Thymus (tissue), 11 donors: ENCODE measurements around the gene ACLY. TPM values are rescaled to one million over a fixed set of nuclear protein-coding genes. Genes with fewer than 3 reads are reported as not detected.

Experiments used
- DNase-seq, 9 donors: peaks; one replicate each; pipeline ENCODE4 v3.0.0-alpha.2; 2013; ENCODE audit warnings: low spot score in 9 of 9, low read depth in 6 of 9, missing footprints in 1 of 9
- H3K27ac ChIP-seq, 2 donors: one replicate each; pipeline ENCODE4 v1.5.1; 2013; ENCODE audit warnings: control low read depth in 1 of 2, low read depth in 1 of 2, low read length in 1 of 2, mild to moderate bottlenecking in 1 of 2, moderate library complexity in 1 of 2
- H3K27me3 ChIP-seq, 2 donors: one replicate each; pipeline ENCODE4 v1.5.1; 2013; ENCODE audit warnings: low read length in 1 of 2; ENCODE audit not compliant: control insufficient read depth in 2 of 2, insufficient read depth in 1 of 2
- H3K36me3 ChIP-seq, 2 donors: one replicate each; pipeline ENCODE4 v1.5.1; 2013; ENCODE audit warnings: low read length in 1 of 2, mild to moderate bottlenecking in 1 of 2, moderate library complexity in 1 of 2; ENCODE audit not compliant: control insufficient read depth in 2 of 2, insufficient read depth in 2 of 2
- H3K4me1 ChIP-seq, 2 donors: one replicate each; pipeline ENCODE4 v1.5.1; 2013; ENCODE audit warnings: low read length in 2 of 2; ENCODE audit not compliant: control insufficient read depth in 2 of 2, insufficient read depth in 2 of 2
- H3K4me3 ChIP-seq, 2 donors: one replicate each; pipeline ENCODE4 v1.5.1; 2013; ENCODE audit warnings: low read length in 2 of 2, control low read depth in 1 of 2, mild to moderate bottlenecking in 1 of 2
- H3K9me3 ChIP-seq, 2 donors: one replicate each; pipeline ENCODE4 v1.5.1; 2013; ENCODE audit warnings: low read length in 1 of 2, mild to moderate bottlenecking in 1 of 2; ENCODE audit not compliant: control insufficient read depth in 2 of 2, insufficient read depth in 1 of 2
- WGBS: extraction: QIAGEN DNeasy Blood & Tissue Kit; methylation state at CpG from one replicate; pipeline ENCODE4 v1.1.7; 2013; 5-methylcytosine and 5-hydroxymethylcytosine counted together
- polyA plus RNA-seq: library from polyadenylated mRNA; stranded (reverse); fragments of 200-250 nt; gene quantifications from one replicate; pipeline ENCODE4 v1.2.3, GENCODE V29; 2013
- total RNA-seq: library from RNA; stranded (reverse); fragments of 120-200 nt; gene quantifications from one replicate; pipeline ENCODE4 v1.2.4, GENCODE V29; 2013
- donor health status: healthy.

The ACLY gene
- total and polyA plus RNA-seq, 2 donors, result 26.6 to 42.7 TPM

- Histone ChIP-seq H3K27me3 (no peaks in the 10 kb centered on the region), H3K4me3 (no peak overlapping the region), H3K36me3 (peaks cover 3% of the 10 kb centered on the region in 2 donors), H3K27ac (no peak overlapping the region), H3K4me1 (no peaks in the 10 kb centered on the region), H3K9me3 (no peaks in the 10 kb centered on the region)
- DNase-seq, result no peak
- 92% methylated on average over 12 of the region's 12 CpGs for WGBS
These were observed 96.3 kb downstream of the ACLY start for GRCh38 chr17:41822216-41823140.

- WGBS, result 96% methylated on average over 14 of the region's 14 CpGs
These were observed 97.0 kb downstream of the ACLY start for GRCh38 chr17:41821776-41822175.

GRCh38 chr17:41818024-41818423 lies 100.7 kb downstream of the ACLY start:
- Histone ChIP-seq H3K9me3 (peaks cover 0 to under 1% of the 10 kb centered on the region in 2 donors), H3K36me3 (no peaks in the 10 kb centered on the region), H3K4me1 (no peaks in the 10 kb centered on the region), H3K27me3 (peaks cover 12 to 22% of the 10 kb centered on the region in 2 donors), H3K4me3 (no peak overlapping the region), H3K27ac (no peak overlapping the region)
- no peak for DNase-seq
- 99% methylated on average over 20 of the region's 20 CpGs for WGBS

More at GRCh38 chr17:41821776-41822175, 97.0 kb downstream of the ACLY start:
- H3K27ac ChIP-seq, result no peak overlapping the region
- DNase-seq, result no peak
- H3K27me3 ChIP-seq, result peaks cover 0 to under 1% of the 10 kb centered on the region in 2 donors
- peaks cover 3% of the 10 kb centered on the region in 2 donors for H3K36me3 ChIP-seq
- H3K9me3 ChIP-seq, result no peaks in the 10 kb centered on the region
- H3K4me3 ChIP-seq, result no peak overlapping the region
- no peaks in the 10 kb centered on the region for H3K4me1 ChIP-seq

Other genes with a start within 250 kb of the ACLY start
- gene EIF1, start 230.1 kb downstream of the ACLY start, total RNA-seq, result 145 TPM
- gene EIF1, start 230.1 kb downstream of the ACLY start, polyA plus RNA-seq, result 1,051 TPM
- gene GAST, start 206.6 kb downstream of the ACLY start, total RNA-seq, result 5.0 TPM
- 77.6 TPM for gene GAST, start 206.6 kb downstream of the ACLY start, polyA plus RNA-seq
- 0.33 TPM for gene HAP1, start 184.3 kb downstream of the ACLY start, total RNA-seq
- gene HAP1, start 184.3 kb downstream of the ACLY start, polyA plus RNA-seq, result 4.0 TPM
- 27.0 TPM for gene JUP, start 132.2 kb downstream of the ACLY start, total RNA-seq
- 87.6 TPM for gene JUP, start 132.2 kb downstream of the ACLY start, polyA plus RNA-seq
- gene P3H4, start 107.0 kb downstream of the ACLY start, total RNA-seq, result 4.1 TPM
- 4.8 TPM for gene P3H4, start 107.0 kb downstream of the ACLY start, polyA plus RNA-seq
- 9.1 TPM for gene FKBP10, start 105.9 kb downstream of the ACLY start, total RNA-seq
- gene FKBP10, start 105.9 kb downstream of the ACLY start, polyA plus RNA-seq, result 9.6 TPM
- 29.9 TPM for gene NT5C3B, start 82.7 kb downstream of the ACLY start, total RNA-seq
- gene NT5C3B, start 82.7 kb downstream of the ACLY start, polyA plus RNA-seq, result 57.3 TPM
- not detected for gene KLHL10, start 81.1 kb downstream of the ACLY start, total RNA-seq
- gene KLHL10, start 81.1 kb downstream of the ACLY start, polyA plus RNA-seq, result 0.14 TPM
- gene KLHL11, start 53.5 kb downstream of the ACLY start, total RNA-seq, result 11.4 TPM
- gene KLHL11, start 53.5 kb downstream of the ACLY start, polyA plus RNA-seq, result 0.98 TPM
- gene ODAD4, start 11.7 kb upstream of the ACLY start, total RNA-seq, result 0.61 TPM
- 1.4 TPM for gene ODAD4, start 11.7 kb upstream of the ACLY start, polyA plus RNA-seq
- gene CNP, start 47.8 kb upstream of the ACLY start, total RNA-seq, result 35.9 TPM
- 46.0 TPM for gene CNP, start 47.8 kb upstream of the ACLY start, polyA plus RNA-seq
- 99.1 TPM for gene DNAJC7, start 98.5 kb upstream of the ACLY start, total RNA-seq
- 95.7 TPM for gene DNAJC7, start 98.5 kb upstream of the ACLY start, polyA plus RNA-seq
- gene NKIRAS2, start 101.1 kb upstream of the ACLY start, total RNA-seq, result 24.1 TPM
- 22.0 TPM for gene NKIRAS2, start 101.1 kb upstream of the ACLY start, polyA plus RNA-seq
- gene C17orf113, start 131.7 kb upstream of the ACLY start, total RNA-seq, result 0.71 TPM
- gene C17orf113, start 131.7 kb upstream of the ACLY start, polyA plus RNA-seq, result 0.84 TPM
- 0.66 TPM for gene ZNF385C, start 179.5 kb upstream of the ACLY start, total RNA-seq
- gene ZNF385C, start 179.5 kb upstream of the ACLY start, polyA plus RNA-seq, result 1.1 TPM
- gene DHX58, start 193.8 kb upstream of the ACLY start, total RNA-seq, result 23.8 TPM
- 42.1 TPM for gene DHX58, start 193.8 kb upstream of the ACLY start, polyA plus RNA-seq
- 9.7 TPM for gene KAT2A, start 202.4 kb upstream of the ACLY start, total RNA-seq
- gene KAT2A, start 202.4 kb upstream of the ACLY start, polyA plus RNA-seq, result 103 TPM
- 0.05 TPM for gene HSPB9, start 203.9 kb upstream of the ACLY start, total RNA-seq
- gene HSPB9, start 203.9 kb upstream of the ACLY start, polyA plus RNA-seq, result 0.23 TPM
- gene RAB5C, start 236.0 kb upstream of the ACLY start, total RNA-seq, result 59.7 TPM
- 83.0 TPM for gene RAB5C, start 236.0 kb upstream of the ACLY start, polyA plus RNA-seq